ENCODE data around the gene FDPS. TPM values are rescaled to one million over a fixed set of nuclear protein-coding genes. Genes with fewer than 3 reads are reported as not detected.

The FDPS gene
- total and polyA plus RNA-seq, 2 experiments from 2014 or later, result 287 to 366 TPM

DNA sequence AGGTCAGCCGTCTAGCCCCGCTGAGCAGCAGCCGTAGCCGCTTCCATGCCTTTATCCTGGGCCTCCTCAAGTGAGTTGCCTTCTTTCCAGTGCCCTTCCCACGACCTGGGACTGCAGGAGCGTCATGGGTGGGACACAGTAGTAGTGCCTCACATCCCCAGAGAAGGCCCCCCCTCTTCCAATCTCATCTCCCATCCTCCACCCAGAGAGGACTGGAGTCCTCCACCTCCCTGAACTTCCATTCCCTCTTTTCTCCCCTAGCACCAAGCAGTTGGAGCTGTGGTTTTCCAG lies 16.9 kb downstream of the FDPS start:
- Histone ChIP-seq H3F3A (replicated peaks; ENCODE audit: low read depth) (peaks cover 22% of the 10 kb centered on the region), H3K79me2 (replicated peaks; ENCODE audit: insufficient read depth) (0 out of 2 replicates have a peak, but pooled peaks cover 5% of the 10 kb centered on the region), H3K4me1 (ENCODE audit: insufficient read depth) (peaks cover 19% of the 10 kb centered on the region), H3K36me3 (ENCODE audit: insufficient read depth) (peaks cover 16% of the 10 kb centered on the region), H3K4me2 (peak overlapping the region; percentile 99), H3K4me3 (peak overlapping the region; percentile 99), H2AFZ (no peak overlapping the region), H4K20me1 (replicated peaks; ENCODE audit: insufficient read depth) (no peaks in the 10 kb centered on the region; the same call in 1 of the 2 replicates), H3K27ac (ENCODE audit: low read depth) (no peak overlapping the region), H3K27me3 (ENCODE audit: insufficient read depth) (peaks cover 7% of the 10 kb centered on the region), H3K9me2 (ENCODE audit: insufficient read depth) (no peaks in the 10 kb centered on the region)
- DNase-seq (ENCODE audit: low spot score) (no peak), ATAC-seq (no peak)
- Mint-ChIP-seq H3K27me3 (ENCODE audit: insufficient read depth, low read depth, poor library complexity) (peaks cover 16% of the 10 kb centered on the region), H3K36me3 (ENCODE audit: low read depth) (peaks cover 21% of the 10 kb centered on the region), H3K9me3 (no peaks in the 10 kb centered on the region), H3K4me3 (peak overlapping the region; percentile 95), H3K27ac (no peak overlapping the region), H3K4me1 (peaks cover 25% of the 10 kb centered on the region)
- TF ChIP-seq, protein P1, sequence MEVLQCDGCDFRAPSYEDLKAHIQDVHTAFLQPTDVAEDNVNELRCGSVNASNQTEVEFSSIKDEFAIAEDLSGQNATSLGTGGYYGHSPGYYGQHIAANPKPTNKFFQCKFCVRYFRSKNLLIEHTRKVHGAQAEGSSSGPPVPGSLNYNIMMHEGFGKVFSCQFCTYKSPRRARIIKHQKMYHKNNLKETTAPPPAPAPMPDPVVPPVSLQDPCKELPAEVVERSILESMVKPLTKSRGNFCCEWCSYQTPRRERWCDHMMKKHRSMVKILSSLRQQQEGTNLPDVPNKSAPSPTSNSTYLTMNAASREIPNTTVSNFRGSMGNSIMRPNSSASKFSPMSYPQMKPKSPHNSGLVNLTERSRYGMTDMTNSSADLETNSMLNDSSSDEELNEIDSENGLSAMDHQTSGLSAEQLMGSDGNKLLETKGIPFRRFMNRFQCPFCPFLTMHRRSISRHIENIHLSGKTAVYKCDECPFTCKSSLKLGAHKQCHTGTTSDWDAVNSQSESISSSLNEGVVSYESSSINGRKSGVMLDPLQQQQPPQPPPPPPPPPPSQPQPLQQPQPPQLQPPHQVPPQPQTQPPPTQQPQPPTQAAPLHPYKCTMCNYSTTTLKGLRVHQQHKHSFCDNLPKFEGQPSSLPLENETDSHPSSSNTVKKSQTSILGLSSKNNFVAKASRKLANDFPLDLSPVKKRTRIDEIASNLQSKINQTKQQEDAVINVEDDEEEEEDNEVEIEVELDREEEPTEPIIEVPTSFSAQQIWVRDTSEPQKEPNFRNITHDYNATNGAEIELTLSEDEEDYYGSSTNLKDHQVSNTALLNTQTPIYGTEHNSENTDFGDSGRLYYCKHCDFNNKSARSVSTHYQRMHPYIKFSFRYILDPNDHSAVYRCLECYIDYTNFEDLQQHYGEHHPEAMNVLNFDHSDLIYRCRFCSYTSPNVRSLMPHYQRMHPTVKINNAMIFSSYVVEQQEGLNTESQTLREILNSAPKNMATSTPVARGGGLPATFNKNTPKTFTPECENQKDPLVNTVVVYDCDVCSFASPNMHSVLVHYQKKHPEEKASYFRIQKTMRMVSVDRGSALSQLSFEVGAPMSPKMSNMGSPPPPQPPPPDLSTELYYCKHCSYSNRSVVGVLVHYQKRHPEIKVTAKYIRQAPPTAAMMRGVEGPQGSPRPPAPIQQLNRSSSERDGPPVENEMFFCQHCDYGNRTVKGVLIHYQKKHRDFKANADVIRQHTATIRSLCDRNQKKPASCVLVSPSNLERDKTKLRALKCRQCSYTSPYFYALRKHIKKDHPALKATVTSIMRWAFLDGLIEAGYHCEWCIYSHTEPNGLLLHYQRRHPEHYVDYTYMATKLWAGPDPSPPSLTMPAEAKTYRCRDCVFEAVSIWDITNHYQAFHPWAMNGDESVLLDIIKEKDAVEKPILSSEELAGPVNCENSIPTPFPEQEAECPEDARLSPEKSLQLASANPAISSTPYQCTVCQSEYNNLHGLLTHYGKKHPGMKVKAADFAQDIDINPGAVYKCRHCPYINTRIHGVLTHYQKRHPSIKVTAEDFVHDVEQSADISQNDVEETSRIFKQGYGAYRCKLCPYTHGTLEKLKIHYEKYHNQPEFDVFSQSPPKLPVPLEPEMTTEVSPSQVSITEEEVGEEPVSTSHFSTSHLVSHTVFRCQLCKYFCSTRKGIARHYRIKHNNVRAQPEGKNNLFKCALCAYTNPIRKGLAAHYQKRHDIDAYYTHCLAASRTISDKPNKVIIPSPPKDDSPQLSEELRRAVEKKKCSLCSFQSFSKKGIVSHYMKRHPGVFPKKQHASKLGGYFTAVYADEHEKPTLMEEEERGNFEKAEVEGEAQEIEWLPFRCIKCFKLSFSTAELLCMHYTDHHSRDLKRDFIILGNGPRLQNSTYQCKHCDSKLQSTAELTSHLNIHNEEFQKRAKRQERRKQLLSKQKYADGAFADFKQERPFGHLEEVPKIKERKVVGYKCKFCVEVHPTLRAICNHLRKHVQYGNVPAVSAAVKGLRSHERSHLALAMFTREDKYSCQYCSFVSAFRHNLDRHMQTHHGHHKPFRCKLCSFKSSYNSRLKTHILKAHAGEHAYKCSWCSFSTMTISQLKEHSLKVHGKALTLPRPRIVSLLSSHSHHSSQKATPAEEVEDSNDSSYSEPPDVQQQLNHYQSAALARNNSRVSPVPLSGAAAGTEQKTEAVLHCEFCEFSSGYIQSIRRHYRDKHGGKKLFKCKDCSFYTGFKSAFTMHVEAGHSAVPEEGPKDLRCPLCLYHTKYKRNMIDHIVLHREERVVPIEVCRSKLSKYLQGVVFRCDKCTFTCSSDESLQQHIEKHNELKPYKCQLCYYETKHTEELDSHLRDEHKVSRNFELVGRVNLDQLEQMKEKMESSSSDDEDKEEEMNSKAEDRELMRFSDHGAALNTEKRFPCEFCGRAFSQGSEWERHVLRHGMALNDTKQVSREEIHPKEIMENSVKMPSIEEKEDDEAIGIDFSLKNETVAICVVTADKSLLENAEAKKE (CRISPR knock-in tag; IDR thresholded peaks at IDR 0.05), result no peak
- TF ChIP-seq CREB1 (CRISPR knock-in tag; IDR thresholded peaks at IDR 0.05; ENCODE audit: low read depth), result no peak
- TF ChIP-seq, protein P2, sequence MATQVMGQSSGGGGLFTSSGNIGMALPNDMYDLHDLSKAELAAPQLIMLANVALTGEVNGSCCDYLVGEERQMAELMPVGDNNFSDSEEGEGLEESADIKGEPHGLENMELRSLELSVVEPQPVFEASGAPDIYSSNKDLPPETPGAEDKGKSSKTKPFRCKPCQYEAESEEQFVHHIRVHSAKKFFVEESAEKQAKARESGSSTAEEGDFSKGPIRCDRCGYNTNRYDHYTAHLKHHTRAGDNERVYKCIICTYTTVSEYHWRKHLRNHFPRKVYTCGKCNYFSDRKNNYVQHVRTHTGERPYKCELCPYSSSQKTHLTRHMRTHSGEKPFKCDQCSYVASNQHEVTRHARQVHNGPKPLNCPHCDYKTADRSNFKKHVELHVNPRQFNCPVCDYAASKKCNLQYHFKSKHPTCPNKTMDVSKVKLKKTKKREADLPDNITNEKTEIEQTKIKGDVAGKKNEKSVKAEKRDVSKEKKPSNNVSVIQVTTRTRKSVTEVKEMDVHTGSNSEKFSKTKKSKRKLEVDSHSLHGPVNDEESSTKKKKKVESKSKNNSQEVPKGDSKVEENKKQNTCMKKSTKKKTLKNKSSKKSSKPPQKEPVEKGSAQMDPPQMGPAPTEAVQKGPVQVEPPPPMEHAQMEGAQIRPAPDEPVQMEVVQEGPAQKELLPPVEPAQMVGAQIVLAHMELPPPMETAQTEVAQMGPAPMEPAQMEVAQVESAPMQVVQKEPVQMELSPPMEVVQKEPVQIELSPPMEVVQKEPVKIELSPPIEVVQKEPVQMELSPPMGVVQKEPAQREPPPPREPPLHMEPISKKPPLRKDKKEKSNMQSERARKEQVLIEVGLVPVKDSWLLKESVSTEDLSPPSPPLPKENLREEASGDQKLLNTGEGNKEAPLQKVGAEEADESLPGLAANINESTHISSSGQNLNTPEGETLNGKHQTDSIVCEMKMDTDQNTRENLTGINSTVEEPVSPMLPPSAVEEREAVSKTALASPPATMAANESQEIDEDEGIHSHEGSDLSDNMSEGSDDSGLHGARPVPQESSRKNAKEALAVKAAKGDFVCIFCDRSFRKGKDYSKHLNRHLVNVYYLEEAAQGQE (IDR thresholded peaks at IDR 0.05; ENCODE audit: unreplicated experiment), result no peak
- no peak for TF ChIP-seq POLR2AphosphoS5 (IDR thresholded peaks at IDR 0.05; ENCODE audit: low read depth)
- TF ChIP-seq ZNF114 (CRISPR knock-in tag; IDR thresholded peaks at IDR 0.05), result no peak
- TF ChIP-seq STAT1 (IDR thresholded peaks at IDR 0.05; ENCODE audit: unreplicated experiment), result no peak
- TF ChIP-seq, protein P3, sequence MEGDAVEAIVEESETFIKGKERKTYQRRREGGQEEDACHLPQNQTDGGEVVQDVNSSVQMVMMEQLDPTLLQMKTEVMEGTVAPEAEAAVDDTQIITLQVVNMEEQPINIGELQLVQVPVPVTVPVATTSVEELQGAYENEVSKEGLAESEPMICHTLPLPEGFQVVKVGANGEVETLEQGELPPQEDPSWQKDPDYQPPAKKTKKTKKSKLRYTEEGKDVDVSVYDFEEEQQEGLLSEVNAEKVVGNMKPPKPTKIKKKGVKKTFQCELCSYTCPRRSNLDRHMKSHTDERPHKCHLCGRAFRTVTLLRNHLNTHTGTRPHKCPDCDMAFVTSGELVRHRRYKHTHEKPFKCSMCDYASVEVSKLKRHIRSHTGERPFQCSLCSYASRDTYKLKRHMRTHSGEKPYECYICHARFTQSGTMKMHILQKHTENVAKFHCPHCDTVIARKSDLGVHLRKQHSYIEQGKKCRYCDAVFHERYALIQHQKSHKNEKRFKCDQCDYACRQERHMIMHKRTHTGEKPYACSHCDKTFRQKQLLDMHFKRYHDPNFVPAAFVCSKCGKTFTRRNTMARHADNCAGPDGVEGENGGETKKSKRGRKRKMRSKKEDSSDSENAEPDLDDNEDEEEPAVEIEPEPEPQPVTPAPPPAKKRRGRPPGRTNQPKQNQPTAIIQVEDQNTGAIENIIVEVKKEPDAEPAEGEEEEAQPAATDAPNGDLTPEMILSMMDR (conservative IDR thresholded peaks at IDR 0.05; ENCODE audit: low read depth in 2 of 2), result no peak
- no peak for TF ChIP-seq JUNB (IDR thresholded peaks at IDR 0.05; ENCODE audit: unreplicated experiment)
- TF ChIP-seq EZH2 (IDR thresholded peaks at IDR 0.05; ENCODE audit: low read depth, unreplicated experiment), result no peak
- TF ChIP-seq ZNF331 (CRISPR knock-in tag; IDR thresholded peaks at IDR 0.05; ENCODE audit: low read depth), result no peak
- TF ChIP-seq, protein P4, sequence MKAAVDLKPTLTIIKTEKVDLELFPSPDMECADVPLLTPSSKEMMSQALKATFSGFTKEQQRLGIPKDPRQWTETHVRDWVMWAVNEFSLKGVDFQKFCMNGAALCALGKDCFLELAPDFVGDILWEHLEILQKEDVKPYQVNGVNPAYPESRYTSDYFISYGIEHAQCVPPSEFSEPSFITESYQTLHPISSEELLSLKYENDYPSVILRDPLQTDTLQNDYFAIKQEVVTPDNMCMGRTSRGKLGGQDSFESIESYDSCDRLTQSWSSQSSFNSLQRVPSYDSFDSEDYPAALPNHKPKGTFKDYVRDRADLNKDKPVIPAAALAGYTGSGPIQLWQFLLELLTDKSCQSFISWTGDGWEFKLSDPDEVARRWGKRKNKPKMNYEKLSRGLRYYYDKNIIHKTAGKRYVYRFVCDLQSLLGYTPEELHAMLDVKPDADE (IDR thresholded peaks at IDR 0.05), result no peak
- TF ChIP-seq NANOG (IDR thresholded peaks at IDR 0.05; ENCODE audit: borderline replicate concordance), result no peak
- TF ChIP-seq EZH2phosphoT487 (IDR thresholded peaks at IDR 0.05; ENCODE audit: unreplicated experiment), result no peak

Data from GM23338 (cell line).